IPS-11a (cell line): ENCODE measurements around the gene ARHGEF38.

ENCODE experiments used
- H3K4me3 ChIP-seq: one replicate; pipeline ENCODE4 v1.5.1; 2013; ENCODE audit warnings: low read depth, low read length, control low read depth

The ARHGEF38 gene

GRCh38 chr4:105555409-105555808, 3.0 kb downstream of the ARHGEF38 start:
- H3K4me3 ChIP-seq, result no peak overlapping the region

DNA sequence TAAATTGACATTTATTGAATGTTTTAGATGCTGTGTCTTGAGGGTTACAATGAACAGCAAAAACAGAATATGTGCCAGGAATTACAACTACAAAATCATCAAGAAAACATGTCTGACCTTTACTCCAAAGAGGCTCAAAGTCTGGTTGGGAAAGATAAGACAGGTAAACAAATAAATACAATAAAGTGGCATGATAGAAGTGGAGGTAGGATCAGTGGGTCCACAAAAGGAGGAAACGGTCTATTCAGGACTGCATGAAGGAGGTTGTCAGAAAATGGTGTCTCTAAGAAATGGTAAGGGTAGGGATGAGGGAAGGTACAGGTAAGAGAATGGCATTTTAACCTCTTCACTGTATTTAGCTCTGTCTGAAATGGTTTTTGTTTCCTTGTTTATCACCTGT, 3.8 kb downstream of the ARHGEF38 start:
- no peak overlapping the region for H3K4me3 ChIP-seq

DNA sequence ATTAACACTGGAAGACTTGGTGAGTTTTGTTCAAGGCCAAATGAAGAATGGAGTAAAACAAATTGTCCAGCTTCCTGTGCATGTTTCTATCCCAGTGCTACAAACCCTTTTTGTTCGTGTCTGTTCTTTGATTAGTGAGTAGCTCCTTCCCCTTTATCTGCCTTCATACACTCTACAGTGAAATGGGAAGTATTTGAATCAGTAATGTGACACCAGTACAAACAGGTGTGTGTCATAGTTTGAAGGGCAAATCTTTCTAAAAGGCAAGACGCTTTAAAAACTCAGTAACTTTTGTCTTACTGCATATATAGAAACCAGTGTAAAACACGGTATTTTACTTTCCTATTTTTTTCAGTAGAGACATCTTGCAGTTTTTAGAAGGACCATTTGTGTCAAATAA, 5.9 kb downstream of the ARHGEF38 start:
- no peak overlapping the region for H3K4me3 ChIP-seq

GRCh38 chr4:105560421-105560848, 8.0 kb downstream of the ARHGEF38 start:
- H3K4me3 ChIP-seq, result no peak overlapping the region

- H3K4me3 ChIP-seq, result no peak overlapping the region
Measured at GRCh38 chr4:105563352-105563751, 10.9 kb downstream of the ARHGEF38 start.

GRCh38 chr4:105568584-105568983, 16.2 kb downstream of the ARHGEF38 start:
- H3K4me3 ChIP-seq, result no peak overlapping the region

- H3K4me3 ChIP-seq, result no peak overlapping the region
Measured at GRCh38 chr4:105569057-105569865, 16.8 kb downstream of the ARHGEF38 start.

- H3K4me3 ChIP-seq, result no peak overlapping the region
Measured at GRCh38 chr4:105569866-105570236, 17.4 kb downstream of the ARHGEF38 start.

- no peak overlapping the region for H3K4me3 ChIP-seq
Measured at GRCh38 chr4:105572296-105572695, 19.9 kb downstream of the ARHGEF38 start.

- no peak overlapping the region for H3K4me3 ChIP-seq
Measured at GRCh38 chr4:105586638-105587328, 34.4 kb downstream of the ARHGEF38 start.

- H3K4me3 ChIP-seq, result no peak overlapping the region
Measured at GRCh38 chr4:105587841-105588240, 35.4 kb downstream of the ARHGEF38 start.

DNA sequence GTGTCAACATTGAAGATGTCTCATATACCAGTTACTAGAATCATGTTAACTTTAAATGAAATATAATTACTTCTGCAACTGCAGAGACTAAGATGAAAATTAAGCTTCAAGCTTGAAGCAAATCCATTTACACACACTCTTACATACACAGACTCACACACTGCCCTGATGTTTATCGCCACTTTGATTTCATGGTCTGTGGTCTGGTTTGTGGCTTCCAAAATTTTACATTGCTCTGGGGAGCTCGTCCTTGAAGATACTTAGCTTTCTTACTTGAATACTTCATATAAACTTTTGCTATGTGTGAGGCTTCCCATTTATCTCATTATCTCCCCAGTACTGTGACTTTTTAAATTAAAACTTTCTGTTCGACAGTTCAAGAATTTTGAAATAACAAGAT, 35.8 kb downstream of the ARHGEF38 start:
- H3K4me3 ChIP-seq, result no peak overlapping the region

GRCh38 chr4:105591573-105591972, 39.2 kb downstream of the ARHGEF38 start:
- no peak overlapping the region for H3K4me3 ChIP-seq

- H3K4me3 ChIP-seq, result no peak overlapping the region
Measured at GRCh38 chr4:105594099-105595010, 41.9 kb downstream of the ARHGEF38 start.

DNA sequence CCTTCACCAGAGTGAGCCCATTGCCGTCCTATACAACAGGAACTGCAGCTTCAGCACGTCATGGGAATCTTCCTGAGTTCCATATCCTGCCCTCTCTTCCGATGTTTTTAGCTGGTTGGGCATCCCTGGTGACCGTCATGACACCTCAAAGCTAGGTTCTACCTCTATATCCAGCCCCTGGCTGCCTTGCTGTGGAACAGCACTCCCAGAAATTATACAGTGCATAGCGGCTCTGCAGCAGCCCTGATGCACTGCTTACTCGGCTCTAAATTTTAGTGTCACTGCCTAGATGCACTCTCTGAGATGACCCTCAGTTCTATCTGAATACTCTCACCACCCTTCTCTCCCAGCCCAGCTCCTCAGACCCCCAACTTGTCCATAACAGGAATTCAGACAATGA, 44.3 kb downstream of the ARHGEF38 start:
- H3K4me3 ChIP-seq, result no peak overlapping the region

GRCh38 chr4:105598052-105598451, 45.6 kb downstream of the ARHGEF38 start:
- no peak overlapping the region for H3K4me3 ChIP-seq

- H3K4me3 ChIP-seq, result no peak overlapping the region
Measured at GRCh38 chr4:105598787-105599186, 46.4 kb downstream of the ARHGEF38 start.

GRCh38 chr4:105599482-105599881, 47.1 kb downstream of the ARHGEF38 start:
- H3K4me3 ChIP-seq, result no peak overlapping the region

DNA sequence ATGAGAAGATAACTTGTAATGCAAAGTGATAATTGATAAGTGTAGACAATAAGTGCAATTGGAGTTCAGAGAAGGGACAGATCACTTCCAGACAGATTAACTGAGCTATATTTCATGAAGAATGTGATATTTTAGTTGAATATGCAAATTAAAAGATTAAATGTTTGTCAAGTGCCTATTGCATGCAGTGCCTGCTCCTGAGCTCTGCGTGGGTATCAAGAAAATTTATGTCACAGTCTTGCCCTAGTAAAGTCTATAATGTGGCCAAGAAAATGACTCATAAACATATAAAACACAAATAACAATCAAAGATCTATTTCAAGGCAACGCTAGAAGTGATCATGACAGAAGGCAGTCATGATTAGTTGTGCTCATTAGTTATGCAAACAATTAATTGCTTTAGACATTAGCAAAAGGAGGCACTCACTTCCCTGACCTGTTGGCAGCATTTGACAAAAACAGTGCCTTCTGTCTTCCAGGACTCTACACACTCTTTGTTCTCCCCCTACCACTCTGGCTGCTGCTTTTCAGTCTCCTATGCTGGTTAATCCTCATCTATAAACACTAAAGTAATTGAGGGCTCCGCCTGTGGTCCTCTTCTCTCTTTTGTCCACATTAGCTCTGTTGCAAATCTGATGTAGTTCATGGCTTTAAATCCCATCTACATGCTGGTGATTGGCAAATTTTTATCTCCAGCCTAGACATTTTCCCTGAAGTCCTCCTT, 47.7 kb downstream of the ARHGEF38 start:
- H3K4me3 ChIP-seq, result no peak overlapping the region

DNA sequence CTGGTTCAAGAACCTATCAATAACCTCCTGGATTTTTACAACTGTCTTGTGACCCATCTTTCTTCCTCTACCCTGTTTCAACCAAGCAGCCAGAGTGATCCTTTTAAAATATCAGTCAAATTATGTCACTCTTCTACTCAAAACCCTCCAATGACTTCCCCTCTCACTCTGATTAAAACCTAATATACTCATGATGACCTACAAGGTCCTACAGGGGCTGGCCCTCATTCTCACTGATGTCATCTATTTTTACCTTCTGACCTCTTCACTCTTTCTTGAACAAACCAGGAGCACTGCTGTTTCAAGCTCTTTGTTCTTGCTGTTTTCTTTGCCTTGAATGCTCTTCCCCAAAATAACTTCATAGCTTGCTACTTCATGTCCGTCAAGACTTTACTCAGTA, 48.5 kb downstream of the ARHGEF38 start:
- no peak overlapping the region for H3K4me3 ChIP-seq

GRCh38 chr4:105601406-105601805, 49.0 kb downstream of the ARHGEF38 start:
- H3K4me3 ChIP-seq, result no peak overlapping the region
